Neural cell (in vitro differentiated cells): ENCODE data around the gene AQP2. TPM values are rescaled to one million over a fixed set of nuclear protein-coding genes. Genes with fewer than 3 reads are reported as not detected.

Experiments used
- H2AFZ ChIP-seq: fragments of 200-600, 300-800 bp; sonication (generic), shearing (Covaris generic); 2 replicates; pipeline ENCODE4 v1.6.0; 2014; ENCODE audit warnings: low read depth, mild to moderate bottlenecking, antibody characterized with exemption, low read length, moderate library complexity
- H3F3A ChIP-seq: fragments of 200-600 bp; shearing (Covaris generic); 2 replicates; pipeline ENCODE4 v1.6.1; 2016; ENCODE audit warnings: mild to moderate bottlenecking, moderate library complexity, mixed read lengths, antibody characterized with exemption, low read length; ENCODE audit not compliant: insufficient read depth, poor library complexity, severe bottlenecking
- H3K27ac ChIP-seq: fragments of 200-600, 300-800 bp; sonication (generic), shearing (Covaris generic); 2 replicates; pipeline ENCODE4 v1.5.1; 2014; ENCODE audit warnings: mild to moderate bottlenecking, low read length, moderate library complexity
- H3K27me3 ChIP-seq: fragments of 300-800, 200-600 bp; sonication (generic), shearing (Covaris generic); 2 replicates; pipeline ENCODE4 v1.6.0; 2014; ENCODE audit warnings: mild to moderate bottlenecking, low read depth, low read length, moderate library complexity; ENCODE audit not compliant: insufficient read depth
- H3K36me3 ChIP-seq: fragments of 300-800, 200-600 bp; sonication (generic), shearing (Covaris generic); 2 replicates; pipeline ENCODE4 v1.5.1; 2014; ENCODE audit warnings: mild to moderate bottlenecking, antibody characterized with exemption, low read length, moderate library complexity; ENCODE audit not compliant: insufficient read depth
- H3K4me2 ChIP-seq: fragments of 300-800, 200-600 bp; sonication (generic), shearing (Covaris generic); 2 replicates; pipeline ENCODE4 v1.6.0; 2014; ENCODE audit warnings: mild to moderate bottlenecking, low read length
- H3K4me3 ChIP-seq: fragments of 300-800, 200-600 bp; sonication (generic), shearing (Covaris generic); 2 replicates; pipeline ENCODE4 v1.5.1; 2014; ENCODE audit warnings: mild to moderate bottlenecking, low read length, moderate library complexity
- H3K79me2 ChIP-seq: fragments of 200-600 bp; shearing (Covaris generic); replicated peaks from 2 replicates; pipeline ENCODE4 v1.6.0; 2014; ENCODE audit warnings: mild to moderate bottlenecking, low read length, moderate library complexity; ENCODE audit not compliant: insufficient read depth
- H3K9ac ChIP-seq: fragments of 300-800, 200-600 bp; sonication (generic), shearing (Covaris generic); 2 replicates; pipeline ENCODE4 v1.6.1; 2016; ENCODE audit warnings: mild to moderate bottlenecking, low read length, mixed read lengths
- H3K9me2 ChIP-seq: fragments of 200-600 bp; shearing (Covaris generic); 2 replicates; pipeline ENCODE4 v1.6.1; 2016; ENCODE audit warnings: mild to moderate bottlenecking, low read length, mixed read lengths; ENCODE audit not compliant: insufficient read depth
- H3K9me3 ChIP-seq: fragments of 200-600, 300-800 bp; sonication (generic), shearing (Covaris generic); 2 replicates; pipeline ENCODE4 v1.6.1; 2016; ENCODE audit warnings: mild to moderate bottlenecking, mixed run types, low read length, moderate library complexity, mixed read lengths
- H4K20me1 ChIP-seq: fragments of 200-600 bp; shearing (Covaris generic); 2 replicates; pipeline ENCODE4 v1.6.1; 2016; ENCODE audit warnings: mild to moderate bottlenecking, mixed run types; ENCODE audit not compliant: insufficient read depth
- EP300 ChIP-seq: fragments of 450-650 bp; conservative IDR thresholded peaks from 2 replicates; pipeline ENCODE4 v1.6.1; 2014; ENCODE audit warnings: antibody characterized with exemption, mild to moderate bottlenecking, moderate library complexity; ENCODE audit not compliant: poor library complexity, severe bottlenecking
- EZH2 ChIP-seq: fragments of 200-600, 300-800 bp; shearing (Covaris generic), sonication (generic); IDR thresholded peaks from 2 replicates; pipeline ENCODE4 v1.6.1; 2014; ENCODE audit warnings: antibody characterized with exemption, low read length, borderline replicate concordance, mild to moderate bottlenecking; ENCODE audit not compliant: insufficient read depth, poor library complexity, severe bottlenecking
- MXI1 ChIP-seq: fragments of 450-650 bp; conservative IDR thresholded peaks from 2 replicates; pipeline ENCODE4 v1.6.1; 2014; ENCODE audit warnings: antibody characterized with exemption, mild to moderate bottlenecking; ENCODE audit not compliant: poor library complexity, severe bottlenecking
- SMC3 ChIP-seq: fragments of 450-650 bp; conservative IDR thresholded peaks from 2 replicates; pipeline ENCODE4 v1.6.1; 2014; ENCODE audit warnings: antibody characterized with exemption, mild to moderate bottlenecking, moderate library complexity; ENCODE audit not compliant: poor library complexity
- polyA plus RNA-seq: library from polyadenylated mRNA; depleted of rRNA; stranded (reverse); fragments of >200 nt; gene quantifications from 2 replicates; pipeline ENCODE4 v1.2.3, GENCODE V29; 2014
- TF ChIP-seq, protein P1 (sequence below): IDR thresholded peaks from 2 replicates; pipeline ENCODE4 v1.6.1; 2012; ENCODE audit warnings: borderline replicate concordance
- TF ChIP-seq, protein P2 (sequence below): fragments of 450-650 bp; IDR thresholded peaks from 2 replicates; pipeline ENCODE4 v1.5.1; 2014; ENCODE audit warnings: antibody characterized with exemption, mild to moderate bottlenecking, moderate library complexity; ENCODE audit not compliant: poor library complexity, severe bottlenecking

AQP2 gene
- polyA plus RNA-seq, 1 donor from 2014 or later = not detected

DNA sequence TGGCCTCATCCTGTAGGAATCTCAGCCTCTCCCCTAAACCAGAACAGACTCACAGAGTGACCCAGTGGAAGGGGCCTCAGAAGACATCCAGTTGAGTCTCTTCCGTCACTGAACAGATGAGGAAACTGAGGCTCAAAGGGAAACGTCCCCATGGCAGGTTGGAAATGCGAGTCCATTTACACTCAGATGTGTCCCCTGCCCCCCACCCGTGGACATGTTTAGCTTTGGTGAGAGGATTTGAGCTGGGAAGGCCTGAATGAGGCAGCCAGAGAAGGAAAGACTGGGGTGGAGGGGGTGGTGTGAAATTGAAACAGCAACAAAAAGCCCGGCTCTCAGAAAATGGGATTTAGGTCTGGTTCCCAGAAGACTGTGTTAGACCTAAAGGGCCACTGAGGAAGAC, 48.6 kb upstream of the AQP2 start:
- Histone ChIP-seq H3K4me3 (no peak overlapping the region), H3K79me2 (no peaks in the 10 kb centered on the region), H3K9ac (no peak overlapping the region), H3K36me3 (no peaks in the 10 kb centered on the region), H3K27me3 (no peaks in the 10 kb centered on the region), H3K27ac (no peak overlapping the region), H3F3A (no peaks in the 10 kb centered on the region), H4K20me1 (no peaks in the 10 kb centered on the region), H3K4me2 (no peak overlapping the region), H3K9me3 (no peaks in the 10 kb centered on the region), H3K9me2 (no peaks in the 10 kb centered on the region), H2AFZ (no peak overlapping the region)
- TF ChIP-seq EZH2 = no peak
- TF ChIP-seq SMC3 = no peak

DNA sequence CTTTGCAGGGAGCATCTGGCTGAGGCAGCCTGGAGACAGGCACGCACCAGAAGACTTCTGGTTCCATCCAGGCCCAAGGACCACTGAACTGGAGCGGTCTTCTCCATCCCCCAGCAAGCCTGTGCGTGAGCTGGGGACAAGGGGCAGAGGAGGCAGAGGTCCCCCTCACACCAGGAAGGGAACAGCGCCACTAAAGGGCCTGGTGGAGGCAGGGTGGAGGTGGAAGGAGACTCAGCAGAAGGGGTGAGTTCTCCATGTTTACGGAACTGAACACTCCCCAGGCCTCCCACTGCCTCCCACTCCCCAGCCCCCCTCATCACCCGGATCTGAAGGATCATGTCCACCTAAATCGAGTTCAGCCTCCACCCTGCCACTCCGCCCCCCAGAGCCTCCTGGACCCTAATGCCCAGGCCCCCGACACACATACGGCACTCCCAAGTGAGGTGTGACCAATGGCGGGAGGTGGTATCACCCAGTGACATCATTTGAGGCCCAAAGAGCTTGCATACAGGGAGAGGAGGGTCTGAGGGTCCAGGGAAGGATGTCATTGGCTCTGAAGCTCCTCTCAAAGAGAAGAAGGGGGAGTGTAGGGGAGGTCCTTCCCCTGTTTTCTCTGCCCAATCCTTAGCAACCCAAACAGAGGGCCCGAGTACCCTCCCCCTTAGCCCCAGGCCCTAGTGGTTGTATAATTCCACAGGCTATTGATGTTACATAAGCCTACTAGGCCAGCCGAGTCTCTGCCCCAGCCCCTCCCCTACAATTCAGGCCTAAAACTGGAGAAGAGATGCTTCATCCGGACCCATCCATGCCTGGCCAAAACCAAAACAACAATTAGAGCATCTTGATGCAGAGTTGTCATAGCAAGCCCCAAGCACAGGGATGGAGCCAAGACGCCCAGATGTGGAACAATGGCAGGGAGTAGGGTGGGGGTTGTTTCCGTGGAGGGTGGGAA, 47.9 kb upstream of the AQP2 start:
- no peak for TF ChIP-seq EZH2
- TF ChIP-seq, protein P1, sequence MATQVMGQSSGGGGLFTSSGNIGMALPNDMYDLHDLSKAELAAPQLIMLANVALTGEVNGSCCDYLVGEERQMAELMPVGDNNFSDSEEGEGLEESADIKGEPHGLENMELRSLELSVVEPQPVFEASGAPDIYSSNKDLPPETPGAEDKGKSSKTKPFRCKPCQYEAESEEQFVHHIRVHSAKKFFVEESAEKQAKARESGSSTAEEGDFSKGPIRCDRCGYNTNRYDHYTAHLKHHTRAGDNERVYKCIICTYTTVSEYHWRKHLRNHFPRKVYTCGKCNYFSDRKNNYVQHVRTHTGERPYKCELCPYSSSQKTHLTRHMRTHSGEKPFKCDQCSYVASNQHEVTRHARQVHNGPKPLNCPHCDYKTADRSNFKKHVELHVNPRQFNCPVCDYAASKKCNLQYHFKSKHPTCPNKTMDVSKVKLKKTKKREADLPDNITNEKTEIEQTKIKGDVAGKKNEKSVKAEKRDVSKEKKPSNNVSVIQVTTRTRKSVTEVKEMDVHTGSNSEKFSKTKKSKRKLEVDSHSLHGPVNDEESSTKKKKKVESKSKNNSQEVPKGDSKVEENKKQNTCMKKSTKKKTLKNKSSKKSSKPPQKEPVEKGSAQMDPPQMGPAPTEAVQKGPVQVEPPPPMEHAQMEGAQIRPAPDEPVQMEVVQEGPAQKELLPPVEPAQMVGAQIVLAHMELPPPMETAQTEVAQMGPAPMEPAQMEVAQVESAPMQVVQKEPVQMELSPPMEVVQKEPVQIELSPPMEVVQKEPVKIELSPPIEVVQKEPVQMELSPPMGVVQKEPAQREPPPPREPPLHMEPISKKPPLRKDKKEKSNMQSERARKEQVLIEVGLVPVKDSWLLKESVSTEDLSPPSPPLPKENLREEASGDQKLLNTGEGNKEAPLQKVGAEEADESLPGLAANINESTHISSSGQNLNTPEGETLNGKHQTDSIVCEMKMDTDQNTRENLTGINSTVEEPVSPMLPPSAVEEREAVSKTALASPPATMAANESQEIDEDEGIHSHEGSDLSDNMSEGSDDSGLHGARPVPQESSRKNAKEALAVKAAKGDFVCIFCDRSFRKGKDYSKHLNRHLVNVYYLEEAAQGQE = no peak
- TF ChIP-seq SMC3 = no peak
- H3K27me3 ChIP-seq = no peaks in the 10 kb centered on the region
- H3K9me3 ChIP-seq = no peaks in the 10 kb centered on the region
- H3K9ac ChIP-seq = peak overlapping the region; percentile 62
- no peaks in the 10 kb centered on the region for H3F3A ChIP-seq
- no peak overlapping the region for H2AFZ ChIP-seq
- no peaks in the 10 kb centered on the region for H3K79me2 ChIP-seq
- peak overlapping the region; percentile 44 for H3K4me2 ChIP-seq
- peak overlapping the region; percentile 62 for H3K4me3 ChIP-seq
- no peak overlapping the region for H3K27ac ChIP-seq
- H3K9me2 ChIP-seq = no peaks in the 10 kb centered on the region
- no peaks in the 10 kb centered on the region for H3K36me3 ChIP-seq
- H4K20me1 ChIP-seq = no peaks in the 10 kb centered on the region

DNA sequence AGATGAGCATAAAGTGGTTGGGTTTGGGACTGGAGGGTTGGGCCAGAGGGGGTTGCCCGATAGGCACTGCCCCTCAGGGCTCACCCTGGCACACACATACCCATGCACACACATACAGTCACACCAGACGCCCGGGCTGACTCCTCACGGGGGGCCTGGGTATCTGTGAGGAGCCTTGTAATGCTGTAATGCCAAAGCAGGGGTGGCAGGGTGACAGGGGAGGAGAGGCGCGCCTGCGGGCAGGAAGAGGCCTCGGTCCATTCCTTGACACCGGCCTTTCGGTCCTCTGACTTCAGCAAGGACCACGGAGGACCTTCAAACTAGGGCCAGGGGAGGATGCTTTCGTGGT, 47.2 kb upstream of the AQP2 start:
- H4K20me1 ChIP-seq = no peaks in the 10 kb centered on the region
- H3K27ac ChIP-seq = no peak overlapping the region
- no peaks in the 10 kb centered on the region for H3F3A ChIP-seq
- peak overlapping the region; percentile 80 for H2AFZ ChIP-seq
- no peaks in the 10 kb centered on the region for H3K36me3 ChIP-seq
- no peaks in the 10 kb centered on the region for H3K27me3 ChIP-seq
- peak overlapping the region; percentile 62 for H3K9ac ChIP-seq
- H3K4me2 ChIP-seq = peak overlapping the region; percentile 44
- H3K9me3 ChIP-seq = no peaks in the 10 kb centered on the region
- no peaks in the 10 kb centered on the region for H3K9me2 ChIP-seq
- no peaks in the 10 kb centered on the region for H3K79me2 ChIP-seq
- peak overlapping the region; percentile 62 for H3K4me3 ChIP-seq
- TF ChIP-seq SMC3 = no peak
- TF ChIP-seq, protein P2, sequence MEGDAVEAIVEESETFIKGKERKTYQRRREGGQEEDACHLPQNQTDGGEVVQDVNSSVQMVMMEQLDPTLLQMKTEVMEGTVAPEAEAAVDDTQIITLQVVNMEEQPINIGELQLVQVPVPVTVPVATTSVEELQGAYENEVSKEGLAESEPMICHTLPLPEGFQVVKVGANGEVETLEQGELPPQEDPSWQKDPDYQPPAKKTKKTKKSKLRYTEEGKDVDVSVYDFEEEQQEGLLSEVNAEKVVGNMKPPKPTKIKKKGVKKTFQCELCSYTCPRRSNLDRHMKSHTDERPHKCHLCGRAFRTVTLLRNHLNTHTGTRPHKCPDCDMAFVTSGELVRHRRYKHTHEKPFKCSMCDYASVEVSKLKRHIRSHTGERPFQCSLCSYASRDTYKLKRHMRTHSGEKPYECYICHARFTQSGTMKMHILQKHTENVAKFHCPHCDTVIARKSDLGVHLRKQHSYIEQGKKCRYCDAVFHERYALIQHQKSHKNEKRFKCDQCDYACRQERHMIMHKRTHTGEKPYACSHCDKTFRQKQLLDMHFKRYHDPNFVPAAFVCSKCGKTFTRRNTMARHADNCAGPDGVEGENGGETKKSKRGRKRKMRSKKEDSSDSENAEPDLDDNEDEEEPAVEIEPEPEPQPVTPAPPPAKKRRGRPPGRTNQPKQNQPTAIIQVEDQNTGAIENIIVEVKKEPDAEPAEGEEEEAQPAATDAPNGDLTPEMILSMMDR = no peak
- no peak for TF ChIP-seq MXI1
- no peak for TF ChIP-seq EP300
